Measurements from ENCODE around the gene DNASE2B.

The DNASE2B gene

GRCh38 chr1:84374991-84375696 is 23.1 kb upstream of the DNASE2B start:
- DNase-seq = no peak

GRCh38 chr1:84376000-84376910 is 22.0 kb upstream of the DNASE2B start:
- DNase-seq = no peak

- no peak for DNase-seq
Observed at GRCh38 chr1:84377480-84378095, 20.7 kb upstream of the DNASE2B start.

- no peak for DNase-seq
Observed at GRCh38 chr1:84379138-84379916, 19.0 kb upstream of the DNASE2B start.

- DNase-seq = no peak
Observed at GRCh38 chr1:84379917-84380180, 18.4 kb upstream of the DNASE2B start.

- no peak for DNase-seq
Observed at GRCh38 chr1:84382127-84382526, 16.2 kb upstream of the DNASE2B start.

GRCh38 chr1:84385347-84385746 is 12.9 kb upstream of the DNASE2B start:
- DNase-seq = no peak

- no peak for DNase-seq
Observed at GRCh38 chr1:84386716-84387479, 11.4 kb upstream of the DNASE2B start.

- DNase-seq = no peak
Observed at GRCh38 chr1:84387480-84388163, 10.7 kb upstream of the DNASE2B start.

GRCh38 chr1:84390226-84390625 is 8.1 kb upstream of the DNASE2B start:
- no peak for DNase-seq

GRCh38 chr1:84401156-84401555 is 2.9 kb downstream of the DNASE2B start:
- DNase-seq = no peak

GRCh38 chr1:84402060-84402459 is 3.8 kb downstream of the DNASE2B start:
- DNase-seq = no peak

GRCh38 chr1:84402501-84402900 is 4.2 kb downstream of the DNASE2B start:
- no peak for DNase-seq

- no peak for DNase-seq
Observed at GRCh38 chr1:84403347-84403746, 5.1 kb downstream of the DNASE2B start.

GRCh38 chr1:84406346-84406861 is 8.1 kb downstream of the DNASE2B start:
- DNase-seq = no peak

- DNase-seq = no peak
Observed at GRCh38 chr1:84407524-84407923, 9.2 kb downstream of the DNASE2B start.

GRCh38 chr1:84407958-84408422 is 9.7 kb downstream of the DNASE2B start:
- DNase-seq = no peak

GRCh38 chr1:84409888-84410287 is 11.6 kb downstream of the DNASE2B start:
- DNase-seq = no peak

- DNase-seq = no peak
Observed at GRCh38 chr1:84410328-84411095, 12.2 kb downstream of the DNASE2B start.

GRCh38 chr1:84412316-84412942 is 14.1 kb downstream of the DNASE2B start:
- DNase-seq = no peak

Data from T-helper 1 cell (primary cell).